ENCODE data around the gene P2RY6. TPM values are rescaled to one million over a fixed set of nuclear protein-coding genes. Genes with fewer than 3 reads are reported as not detected.

P2RY6 gene
- total RNA-seq, 2 experiments from 2014 or later, result not detected

- intact Hi-C loops (cut with micrococcal nuclease; ENCODE audit: unreplicated experiment), result no loop called here
- no TSS peak for BruUV-seq (replicated peaks)
- H3K9me2 ChIP-seq (ENCODE audit: insufficient read depth, low read length), result no peaks in the 10 kb centered on the region
- H3K27ac ChIP-seq (ENCODE audit: low read depth, low read length, poor library complexity, severe bottlenecking), result no peak overlapping the region
- no peak overlapping the region for H3K4me3 ChIP-seq (ENCODE audit: low read depth, low read length, poor library complexity, severe bottlenecking)
- no peaks in the 10 kb centered on the region for H3K9me3 ChIP-seq (ENCODE audit: low read length)
- POLR2A ChIA-PET, result interaction anchor here (0.8 kb wide), 1 partner anchor 27 kb away, joined by 3 read pairs; no protein-coding TSS in a partner anchor
- no peak overlapping the region for H2AFZ ChIP-seq (ENCODE audit: low read length)
- CTCF ChIA-PET (ENCODE audit: unreplicated experiment), result interaction anchor here (1.7 kb wide), 1 partner anchor 24 kb away, joined by 3 read pairs; no protein-coding TSS in a partner anchor
- H3K79me2 ChIP-seq (ENCODE audit: insufficient read depth, low read depth, low read length), result no peaks in the 10 kb centered on the region
- H3K4me1 ChIP-seq (ENCODE audit: insufficient read depth, low read length, poor library complexity, severe bottlenecking), result no peaks in the 10 kb centered on the region
- no peak overlapping the region for H3K4me2 ChIP-seq (ENCODE audit: low read length)
- no peaks in the 10 kb centered on the region for H3K36me3 ChIP-seq (ENCODE audit: insufficient read depth, low read length)
- no peaks in the 10 kb centered on the region for H4K20me1 ChIP-seq (ENCODE audit: insufficient read depth, low read length)
- DNase-seq (ENCODE audit: low spot score), result no peak
- TF ChIP-seq CTCF (conservative IDR thresholded peaks at IDR 0.05; ENCODE audit: low read length), result no peak
- TF ChIP-seq EZH2phosphoT487 (IDR thresholded peaks at IDR 0.05; ENCODE audit: borderline replicate concordance, low read depth, low read length), result no peak
These were observed 36.8 kb upstream of the P2RY6 start for GRCh38 chr11:73235236-73235786.

GRCh38 chr11:73236205-73236765, 35.9 kb upstream of the P2RY6 start:
- TF ChIP-seq CTCF (conservative IDR thresholded peaks at IDR 0.05; ENCODE audit: low read length) (no peak), EZH2phosphoT487 (IDR thresholded peaks at IDR 0.05; ENCODE audit: borderline replicate concordance, low read depth, low read length) (no peak)
- BruUV-seq (replicated peaks), result no TSS peak
- POLR2A ChIA-PET, result interaction anchor here (0.8 kb wide), 1 partner anchor 28 kb away, joined by 3 read pairs; no protein-coding TSS in a partner anchor
- DNase-seq (ENCODE audit: low spot score), result no peak
- Histone ChIP-seq H3K4me2 (ENCODE audit: low read length) (no peak overlapping the region), H3K79me2 (ENCODE audit: insufficient read depth, low read depth, low read length) (no peaks in the 10 kb centered on the region), H3K27ac (ENCODE audit: low read depth, low read length, poor library complexity, severe bottlenecking) (no peak overlapping the region), H3K36me3 (ENCODE audit: insufficient read depth, low read length) (no peaks in the 10 kb centered on the region), H3K4me3 (ENCODE audit: low read depth, low read length, poor library complexity, severe bottlenecking) (no peak overlapping the region), H3K9me2 (ENCODE audit: insufficient read depth, low read length) (no peaks in the 10 kb centered on the region), H3K9me3 (ENCODE audit: low read length) (no peaks in the 10 kb centered on the region), H3K4me1 (ENCODE audit: insufficient read depth, low read length, poor library complexity, severe bottlenecking) (no peaks in the 10 kb centered on the region), H2AFZ (ENCODE audit: low read length) (no peak overlapping the region), H4K20me1 (ENCODE audit: insufficient read depth, low read length) (no peaks in the 10 kb centered on the region)
- intact Hi-C loops (cut with micrococcal nuclease; ENCODE audit: unreplicated experiment), result no loop called here
- CTCF ChIA-PET (ENCODE audit: unreplicated experiment), result interaction anchor here (0.6 to 1.7 kb wide), 3 partner anchors 9 to 84 kb away, joined by 3 read pairs; no protein-coding TSS in a partner anchor

GRCh38 chr11:73236854-73237253, 35.3 kb upstream of the P2RY6 start:
- POLR2A ChIA-PET, result no interaction called here
- no peaks in the 10 kb centered on the region for H3K36me3 ChIP-seq (ENCODE audit: insufficient read depth, low read length)
- intact Hi-C loops (cut with micrococcal nuclease; ENCODE audit: unreplicated experiment), result loop anchor here (1.0 kb wide), 1 partner anchor 52 kb away; no protein-coding TSS in a partner anchor
- H4K20me1 ChIP-seq (ENCODE audit: insufficient read depth, low read length), result no peaks in the 10 kb centered on the region
- no peaks in the 10 kb centered on the region for H3K4me1 ChIP-seq (ENCODE audit: insufficient read depth, low read length, poor library complexity, severe bottlenecking)
- CTCF ChIA-PET (ENCODE audit: unreplicated experiment), result interaction anchor here (0.6 to 1.7 kb wide), 2 partner anchors 26 to 59 kb away, joined by 3 to 5 read pairs; no protein-coding TSS in a partner anchor
- peak; percentile 83 for TF ChIP-seq CTCF (conservative IDR thresholded peaks at IDR 0.05; ENCODE audit: low read length)
- TF ChIP-seq EZH2phosphoT487 (IDR thresholded peaks at IDR 0.05; ENCODE audit: borderline replicate concordance, low read depth, low read length), result no peak
- peak; percentile 61 for DNase-seq (ENCODE audit: low spot score)
- H3K27ac ChIP-seq (ENCODE audit: low read depth, low read length, poor library complexity, severe bottlenecking), result no peak overlapping the region
- no peak overlapping the region for H3K4me3 ChIP-seq (ENCODE audit: low read depth, low read length, poor library complexity, severe bottlenecking)
- H3K9me3 ChIP-seq (ENCODE audit: low read length), result no peaks in the 10 kb centered on the region
- no TSS peak for BruUV-seq (replicated peaks)
- H3K4me2 ChIP-seq (ENCODE audit: low read length), result no peak overlapping the region
- no peak overlapping the region for H2AFZ ChIP-seq (ENCODE audit: low read length)
- H3K79me2 ChIP-seq (ENCODE audit: insufficient read depth, low read depth, low read length), result no peaks in the 10 kb centered on the region
- no peaks in the 10 kb centered on the region for H3K9me2 ChIP-seq (ENCODE audit: insufficient read depth, low read length)
